ENCODE results near the gene MAGI2.

Gene MAGI2

DNA sequence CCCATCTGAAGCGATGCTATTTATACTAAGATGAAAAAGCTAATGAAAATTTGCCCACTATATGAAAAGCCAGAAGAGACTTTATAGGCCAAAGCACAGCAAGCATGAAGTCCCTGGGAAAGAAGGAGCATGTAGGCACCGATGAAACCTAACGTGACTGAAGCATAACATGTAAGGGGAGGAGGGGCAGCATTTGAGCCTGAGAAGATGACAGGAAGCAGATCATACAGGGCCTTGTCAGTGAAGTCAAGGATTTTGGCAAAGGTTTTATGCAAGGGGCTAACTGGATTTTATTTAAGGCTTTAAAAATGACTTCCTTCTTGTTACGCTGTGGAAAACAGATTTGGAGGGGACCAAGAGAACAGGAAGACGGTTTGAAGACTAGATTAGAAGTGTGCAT, 910.9 kb downstream of the MAGI2 start:
- no peak for DNase-seq (ENCODE audit: extremely low read depth, low read depth)
- TF ChIP-seq, protein P1, sequence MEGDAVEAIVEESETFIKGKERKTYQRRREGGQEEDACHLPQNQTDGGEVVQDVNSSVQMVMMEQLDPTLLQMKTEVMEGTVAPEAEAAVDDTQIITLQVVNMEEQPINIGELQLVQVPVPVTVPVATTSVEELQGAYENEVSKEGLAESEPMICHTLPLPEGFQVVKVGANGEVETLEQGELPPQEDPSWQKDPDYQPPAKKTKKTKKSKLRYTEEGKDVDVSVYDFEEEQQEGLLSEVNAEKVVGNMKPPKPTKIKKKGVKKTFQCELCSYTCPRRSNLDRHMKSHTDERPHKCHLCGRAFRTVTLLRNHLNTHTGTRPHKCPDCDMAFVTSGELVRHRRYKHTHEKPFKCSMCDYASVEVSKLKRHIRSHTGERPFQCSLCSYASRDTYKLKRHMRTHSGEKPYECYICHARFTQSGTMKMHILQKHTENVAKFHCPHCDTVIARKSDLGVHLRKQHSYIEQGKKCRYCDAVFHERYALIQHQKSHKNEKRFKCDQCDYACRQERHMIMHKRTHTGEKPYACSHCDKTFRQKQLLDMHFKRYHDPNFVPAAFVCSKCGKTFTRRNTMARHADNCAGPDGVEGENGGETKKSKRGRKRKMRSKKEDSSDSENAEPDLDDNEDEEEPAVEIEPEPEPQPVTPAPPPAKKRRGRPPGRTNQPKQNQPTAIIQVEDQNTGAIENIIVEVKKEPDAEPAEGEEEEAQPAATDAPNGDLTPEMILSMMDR (IDR thresholded peaks at IDR 0.05; ENCODE audit: low read depth, low read length), result no peak

DNA sequence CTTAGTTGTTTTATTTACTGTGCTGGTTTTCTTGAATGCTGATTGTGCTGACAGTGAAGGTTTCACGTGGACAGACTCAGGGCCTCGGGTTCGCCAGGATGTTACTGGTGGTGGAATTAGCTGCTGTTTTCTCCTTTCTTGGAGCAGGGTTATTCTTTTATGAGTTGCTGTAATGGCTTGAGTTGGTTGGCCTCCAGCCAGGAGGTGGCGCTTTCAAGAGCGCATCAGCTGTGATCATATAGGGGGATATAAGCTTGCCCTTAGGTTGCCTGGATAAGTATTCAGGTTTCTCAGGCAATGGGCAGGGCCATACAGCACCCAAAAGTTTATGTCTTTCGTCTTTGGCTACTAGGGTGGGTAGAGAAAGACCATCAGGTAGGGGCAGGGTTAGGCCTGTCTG, 913.6 kb downstream of the MAGI2 start:
- TF ChIP-seq, protein P1 (IDR thresholded peaks at IDR 0.05; ENCODE audit: low read depth, low read length), result no peak

DNA sequence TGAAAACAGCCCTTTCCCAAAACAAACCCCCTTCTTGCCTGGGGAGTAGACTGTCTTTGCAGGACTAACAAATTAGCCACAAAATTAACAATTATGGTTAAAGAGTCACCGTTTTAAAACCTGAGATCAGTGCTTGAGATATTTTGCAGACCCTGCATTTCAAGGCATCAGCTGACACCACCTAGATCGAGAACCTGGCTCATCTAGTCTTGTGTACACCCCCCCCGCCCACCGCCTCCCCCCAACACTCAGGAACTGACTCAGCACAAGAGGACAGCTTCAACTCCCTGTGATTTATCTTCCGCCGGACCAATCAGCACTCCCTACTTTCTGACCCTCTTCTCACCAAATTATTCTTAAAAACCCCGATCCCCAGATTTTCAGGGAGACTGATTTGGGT, 917.8 kb downstream of the MAGI2 start:
- TF ChIP-seq, protein P1 (IDR thresholded peaks at IDR 0.05; ENCODE audit: low read depth, low read length), result no peak
- DNase-seq (ENCODE audit: extremely low read depth, low read depth), result no peak

More for the DNA sequence above, 913.6 kb downstream of the MAGI2 start:
- no peak for DNase-seq (ENCODE audit: extremely low read depth, low read depth)

DNA sequence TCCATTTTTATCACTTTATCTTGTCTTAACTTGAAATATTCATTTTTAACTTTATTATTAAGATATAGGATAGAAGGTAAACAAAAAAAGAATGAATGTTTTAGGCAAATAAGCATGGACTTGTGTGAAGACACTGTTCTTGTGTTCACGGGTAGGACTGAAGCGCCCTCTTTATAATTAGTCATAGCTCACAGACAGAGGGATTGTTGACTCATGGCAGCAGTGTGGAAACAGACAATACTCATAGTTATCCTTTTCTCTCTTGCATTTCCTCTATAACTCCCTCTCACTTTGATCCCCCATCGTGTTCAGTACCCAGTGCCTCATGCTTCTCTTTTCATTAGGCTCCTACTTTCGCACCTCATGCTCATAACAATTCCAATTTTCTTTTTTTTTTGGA, 923.1 kb downstream of the MAGI2 start:
- DNase-seq (ENCODE audit: extremely low read depth, low read depth), result no peak
- TF ChIP-seq, protein P1 (IDR thresholded peaks at IDR 0.05; ENCODE audit: low read depth, low read length), result no peak

DNA sequence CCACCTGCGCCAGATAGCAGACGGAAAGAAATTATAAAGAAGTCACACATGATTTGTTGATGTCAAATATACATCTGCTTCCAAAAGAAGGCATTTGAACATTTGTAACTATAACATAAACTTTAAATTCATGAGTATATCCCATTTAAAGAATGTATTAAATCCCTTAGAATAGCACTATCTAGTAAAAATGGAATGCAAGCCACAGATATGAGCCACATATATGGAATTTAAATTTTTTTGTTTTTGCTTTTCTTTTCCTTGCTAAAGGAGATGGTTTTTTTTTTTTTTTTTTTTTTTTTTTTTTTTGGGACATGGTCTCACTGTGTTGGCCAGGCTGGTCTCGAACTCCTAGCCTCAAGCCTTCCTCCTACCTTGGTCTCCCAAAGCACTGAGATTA, 924.1 kb downstream of the MAGI2 start:
- DNase-seq (ENCODE audit: extremely low read depth, low read depth), result no peak
- TF ChIP-seq, protein P1 (IDR thresholded peaks at IDR 0.05; ENCODE audit: low read depth, low read length), result no peak

DNA sequence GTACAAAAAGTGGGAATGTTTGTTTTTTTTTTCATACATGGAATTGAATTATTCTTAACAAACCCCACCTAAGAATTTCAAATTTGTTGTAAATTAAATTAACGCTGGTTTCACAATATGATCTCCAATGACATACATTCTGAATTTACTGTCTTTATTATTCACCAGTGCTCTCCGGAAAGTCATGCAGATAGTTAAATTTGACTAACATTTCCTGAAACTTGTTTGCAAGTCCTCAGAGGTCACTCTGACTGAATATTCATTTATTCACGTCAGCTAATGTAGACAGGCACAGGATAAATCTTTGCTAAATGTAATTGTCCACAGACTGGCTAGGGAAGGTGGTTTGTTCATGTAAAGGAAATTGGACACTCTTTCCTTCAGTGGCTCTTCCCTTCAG, 924.5 kb downstream of the MAGI2 start:
- DNase-seq (ENCODE audit: extremely low read depth, low read depth), result no peak
- TF ChIP-seq, protein P1 (IDR thresholded peaks at IDR 0.05; ENCODE audit: low read depth, low read length), result no peak

DNA sequence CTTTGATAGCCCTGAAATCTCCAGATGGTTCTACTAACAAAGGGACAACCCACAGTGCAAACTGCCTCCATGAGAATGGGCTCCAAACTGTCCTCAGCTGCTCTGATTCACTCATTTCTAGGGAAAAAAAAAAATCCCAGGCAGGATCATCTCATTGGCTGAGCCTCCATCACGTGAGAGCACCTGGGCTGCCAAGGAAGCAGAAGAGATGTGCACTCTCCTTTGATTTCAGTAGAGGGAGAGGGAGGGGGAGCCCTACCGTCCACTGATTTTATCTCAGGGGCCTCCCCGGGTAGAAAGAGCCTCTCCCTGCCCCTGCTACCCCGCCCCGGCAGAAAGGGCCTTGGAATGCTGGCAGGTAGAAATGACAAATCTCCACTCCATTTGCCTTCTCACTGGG, 929.5 kb downstream of the MAGI2 start:
- TF ChIP-seq, protein P1 (IDR thresholded peaks at IDR 0.05; ENCODE audit: low read depth, low read length), result no peak
- DNase-seq (ENCODE audit: extremely low read depth, low read depth), result no peak

Measured in AG09319 (cell line).